Osteocyte (in vitro differentiated cells): ENCODE data around the gene MARVELD2. TPM values are rescaled to one million over a fixed set of nuclear protein-coding genes. Genes with fewer than 3 reads are reported as not detected.
A peak's percentile ranks its signal among the peaks of the same experiment; 100 is the strongest.

Experiments used
- DNase-seq: peaks from one replicate; pipeline ENCODE4 v3.0.0; 2021; ENCODE audit warnings: mixed read lengths; ENCODE audit not compliant: unreplicated experiment; ENCODE audit errors: extremely low spot score
- H3K27ac Mint-ChIP-seq: one replicate; pipeline ENCODE4 v1.8.0; 2021; ENCODE audit warnings: mild to moderate bottlenecking, mixed read lengths; ENCODE audit not compliant: unreplicated experiment
- H3K27me3 Mint-ChIP-seq: one replicate; pipeline ENCODE4 v1.8.0; 2021; ENCODE audit warnings: mixed read lengths; ENCODE audit not compliant: unreplicated experiment
- H3K36me3 Mint-ChIP-seq: one replicate; pipeline ENCODE4 v1.8.0; 2021; ENCODE audit warnings: mixed read lengths; ENCODE audit not compliant: unreplicated experiment
- H3K4me1 Mint-ChIP-seq: one replicate; pipeline ENCODE4 v1.8.0; 2021; ENCODE audit warnings: mixed read lengths; ENCODE audit not compliant: unreplicated experiment
- H3K4me3 Mint-ChIP-seq: one replicate; pipeline ENCODE4 v1.8.0; 2021; ENCODE audit warnings: mild to moderate bottlenecking, moderate library complexity, mixed read lengths; ENCODE audit not compliant: unreplicated experiment
- H3K9me3 Mint-ChIP-seq: one replicate; pipeline ENCODE4 v1.8.0; 2021; ENCODE audit warnings: mixed read lengths; ENCODE audit not compliant: unreplicated experiment
- CTCF ChIP-seq: fragments of 200-600 bp; sonication (generic); IDR thresholded peaks from 2 replicates; pipeline ENCODE4 v1.5.0; 2021; ENCODE audit warnings: antibody characterized with exemption, mild to moderate bottlenecking, moderate library complexity
- total RNA-seq: library from RNA; stranded (reverse); gene quantifications from 2 replicates; pipeline ENCODE4 v1.2.1, GENCODE V29; 2021

Gene MARVELD2
- total RNA-seq, 1 donor from 2014 or later: 0.38 TPM

DNA sequence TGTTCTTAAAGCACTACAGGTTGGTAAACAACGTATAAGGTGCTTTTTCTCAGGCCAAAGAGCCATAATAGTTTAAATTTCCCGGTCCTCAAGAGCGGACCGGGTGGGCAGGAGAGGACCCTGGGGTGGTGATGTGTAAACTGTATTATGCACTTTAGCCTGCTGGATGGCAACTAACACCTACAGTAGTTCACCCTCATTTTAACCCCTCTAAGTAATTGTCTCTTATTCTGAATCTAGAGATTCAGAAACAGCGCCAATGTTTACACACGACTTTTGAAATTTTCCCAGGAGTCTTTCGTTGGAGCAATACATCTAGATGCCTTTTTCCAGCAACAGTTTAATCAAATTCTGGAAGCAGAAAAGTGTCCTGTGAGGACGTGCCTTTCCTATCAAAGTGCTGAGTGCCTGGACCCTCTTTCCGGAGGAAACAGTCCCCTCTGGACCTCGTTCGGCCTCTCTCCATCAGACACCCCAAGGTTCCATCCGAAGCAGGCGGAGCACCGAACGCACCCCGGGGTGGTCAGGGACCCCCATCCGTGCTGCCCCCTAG, 77.0 kb downstream of the MARVELD2 start:
- H3K4me3 Mint-ChIP-seq: peak overlapping the region; percentile 81
- no peak overlapping the region for H3K27ac Mint-ChIP-seq
- no peak for TF ChIP-seq CTCF
- H3K4me1 Mint-ChIP-seq: peaks cover 7% of the 10 kb centered on the region
- H3K9me3 Mint-ChIP-seq: no peaks in the 10 kb centered on the region
- H3K36me3 Mint-ChIP-seq: no peaks in the 10 kb centered on the region
- peaks cover 54% of the 10 kb centered on the region for H3K27me3 Mint-ChIP-seq
- no peak for DNase-seq

GRCh38 chr5:69492391-69492922, 77.5 kb downstream of the MARVELD2 start, which contains the start of gene OCLN:
Gene OCLN (plus strand): TSS chr5:69492790. CDS start chr5:69504245, 11,455 bp downstream.
- Mint-ChIP-seq H3K4me1 (peaks cover 10% of the 10 kb centered on the region), H3K27me3 (peaks cover 54% of the 10 kb centered on the region), H3K4me3 (peak within 1 kb of the TSS; percentile 81), H3K9me3 (no peaks in the 10 kb centered on the region), H3K36me3 (no peaks in the 10 kb centered on the region), H3K27ac (no peak within 1 kb of the TSS)
- TF ChIP-seq CTCF: no peak
- peak; percentile 84 for DNase-seq

DNA sequence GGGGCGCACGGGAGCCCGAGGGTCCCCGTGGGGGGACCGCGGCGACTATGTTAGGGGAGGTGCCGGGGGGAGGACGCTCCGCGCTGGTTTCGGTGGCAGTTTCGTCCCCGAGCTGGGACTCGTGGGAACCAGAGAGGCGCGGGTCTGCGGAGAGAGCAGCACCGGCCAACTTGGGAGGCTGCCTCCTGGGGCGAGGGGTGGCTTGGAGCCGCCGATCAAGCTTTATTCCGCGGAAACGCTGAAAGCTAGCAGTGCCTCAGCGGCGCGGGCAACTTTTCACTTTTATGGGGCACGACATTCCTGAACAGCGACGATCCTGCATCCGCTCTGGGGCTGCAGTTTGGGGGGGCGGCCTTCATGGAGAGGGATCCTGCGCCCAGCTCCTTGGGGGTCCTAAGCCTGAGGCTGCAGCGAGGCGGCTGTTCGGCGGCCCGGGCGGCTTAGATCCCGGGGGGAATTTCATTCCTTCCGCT, 78.0 kb downstream of the MARVELD2 start:
- TF ChIP-seq CTCF: no peak
- no peaks in the 10 kb centered on the region for H3K36me3 Mint-ChIP-seq
- no peak for DNase-seq
- H3K4me1 Mint-ChIP-seq: peaks cover 10% of the 10 kb centered on the region
- H3K27me3 Mint-ChIP-seq: peaks cover 54% of the 10 kb centered on the region
- H3K9me3 Mint-ChIP-seq: no peaks in the 10 kb centered on the region
- H3K27ac Mint-ChIP-seq: no peak overlapping the region
- peak overlapping the region; percentile 81 for H3K4me3 Mint-ChIP-seq

GRCh38 chr5:69493396-69494133, 78.6 kb downstream of the MARVELD2 start:
- Mint-ChIP-seq H3K27ac (no peak overlapping the region), H3K27me3 (peaks cover 52% of the 10 kb centered on the region), H3K4me3 (peak overlapping the region; percentile 81), H3K9me3 (no peaks in the 10 kb centered on the region), H3K36me3 (no peaks in the 10 kb centered on the region), H3K4me1 (peaks cover 10% of the 10 kb centered on the region)
- no peak for TF ChIP-seq CTCF
- DNase-seq: no peak

Other genes starting within 250 kb of the MARVELD2 start
- 38.5 and 39.3 TPM in 2 replicates for gene CCNB1, start 248.0 kb upstream of the MARVELD2 start, total RNA-seq
- 5.3 and 7.7 TPM in 2 replicates for gene CENPH, start 225.5 kb upstream of the MARVELD2 start, total RNA-seq
- 32.5 and 35.4 TPM in 2 replicates for gene CDK7, start 180.2 kb upstream of the MARVELD2 start, total RNA-seq
- 2.4 and 2.6 TPM in 2 replicates for gene CCDC125, start 82.3 kb upstream of the MARVELD2 start, total RNA-seq
- gene AK6, start 45.6 kb upstream of the MARVELD2 start, total RNA-seq: 29.6 and 31.0 TPM in 2 replicates
- gene TAF9, start 45.6 kb upstream of the MARVELD2 start, total RNA-seq: 66.9 and 69.3 TPM in 2 replicates
- 30.1 and 30.6 TPM in 2 replicates for gene RAD17, start 45.3 kb upstream of the MARVELD2 start, total RNA-seq
- 4.4 and 4.5 TPM in 2 replicates for gene OCLN, start 77.7 kb downstream of the MARVELD2 start, total RNA-seq
- 32.0 and 35.6 TPM in 2 replicates for gene GTF2H2C, start 145.1 kb downstream of the MARVELD2 start, total RNA-seq